ENCODE results near the gene STAT3.
"Not testable (repeated sequence)": the region's sequence is repeated elsewhere in the genome, so short reads cannot be mapped to it uniquely, and the experiment has no call there.

GRCh38 chr17:42417981-42418380 is 29.7 kb upstream of the STAT3 start:
- not testable (repeated sequence) for TF ChIP-seq POLR2A, CTCF (IDR thresholded peaks at IDR 0.05)

Data from stomach (tissue), 4 donors.